Stimulated activated CD4-positive, alpha-beta T cell treated with anti-CD3 and anti-CD28 coated beads, Interleukin-15, amount 100 ng/mL, for 1 hour (primary cell): ENCODE measurements around the gene CST4.
"Not testable (repeated sequence)": the region's sequence is repeated elsewhere in the genome, so short reads cannot be mapped to it uniquely, and the experiment has no call there.

Experiments
- DNase-seq, 2 donors: peaks; one replicate each; pipeline ENCODE4 v3.0.0-alpha.2; 2020; ENCODE audit warnings: low read depth in 1 of 2, low spot score in 1 of 2

The CST4 gene

GRCh38 chr20:23662276-23662870 is 26.5 kb downstream of the CST4 start:
- DNase-seq: no peak

- DNase-seq: no peak
Observed at GRCh38 chr20:23661002-23661429, 27.8 kb downstream of the CST4 start.

- DNase-seq: no peak
Observed at GRCh38 chr20:23659989-23660837, 28.6 kb downstream of the CST4 start.

- DNase-seq: not testable (repeated sequence)
Observed at GRCh38 chr20:23659610-23659988, 29.2 kb downstream of the CST4 start.

- DNase-seq: no peak
Observed at GRCh38 chr20:23658989-23659609, 29.7 kb downstream of the CST4 start.

- no peak for DNase-seq
Observed at GRCh38 chr20:23658336-23658735, 30.5 kb downstream of the CST4 start.

- DNase-seq: no peak
Observed at GRCh38 chr20:23657202-23657601, 31.6 kb downstream of the CST4 start.

- DNase-seq: no peak
Observed at GRCh38 chr20:23656372-23656771, 32.5 kb downstream of the CST4 start.

GRCh38 chr20:23655491-23656211 is 33.2 kb downstream of the CST4 start:
- DNase-seq: no peak

- DNase-seq: no peak
Observed at GRCh38 chr20:23654717-23655116, 34.1 kb downstream of the CST4 start.

GRCh38 chr20:23654000-23654399 is 34.8 kb downstream of the CST4 start:
- DNase-seq: no peak

- DNase-seq: no peak
Observed at GRCh38 chr20:23653400-23653938, 35.4 kb downstream of the CST4 start.

- DNase-seq: no peak
Observed at GRCh38 chr20:23652926-23653325, 35.9 kb downstream of the CST4 start.

- DNase-seq: no peak
Observed at GRCh38 chr20:23652371-23652770, 36.5 kb downstream of the CST4 start.

- no peak for DNase-seq
Observed at GRCh38 chr20:23651117-23651516, 37.7 kb downstream of the CST4 start.

GRCh38 chr20:23649830-23650417 is 38.9 kb downstream of the CST4 start:
- DNase-seq: no peak

- no peak for DNase-seq
Observed at GRCh38 chr20:23649242-23649641, 39.6 kb downstream of the CST4 start.

- no peak for DNase-seq
Observed at GRCh38 chr20:23647346-23647745, 41.5 kb downstream of the CST4 start.

GRCh38 chr20:23646106-23646873 is 42.5 kb downstream of the CST4 start:
- no peak for DNase-seq

- no peak for DNase-seq
Observed at GRCh38 chr20:23645575-23645974, 43.3 kb downstream of the CST4 start.
